ENCODE measurements around the gene BCL7A.

The BCL7A gene

GRCh38 chr12:122080149-122081082, 58.7 kb downstream of the BCL7A start:
- DNase-seq, result peak; percentile 25

GRCh38 chr12:122081083-122081696, 59.5 kb downstream of the BCL7A start:
- no peak for DNase-seq

GRCh38 chr12:122081697-122082221, 60.1 kb downstream of the BCL7A start:
- DNase-seq, result no peak

DNA sequence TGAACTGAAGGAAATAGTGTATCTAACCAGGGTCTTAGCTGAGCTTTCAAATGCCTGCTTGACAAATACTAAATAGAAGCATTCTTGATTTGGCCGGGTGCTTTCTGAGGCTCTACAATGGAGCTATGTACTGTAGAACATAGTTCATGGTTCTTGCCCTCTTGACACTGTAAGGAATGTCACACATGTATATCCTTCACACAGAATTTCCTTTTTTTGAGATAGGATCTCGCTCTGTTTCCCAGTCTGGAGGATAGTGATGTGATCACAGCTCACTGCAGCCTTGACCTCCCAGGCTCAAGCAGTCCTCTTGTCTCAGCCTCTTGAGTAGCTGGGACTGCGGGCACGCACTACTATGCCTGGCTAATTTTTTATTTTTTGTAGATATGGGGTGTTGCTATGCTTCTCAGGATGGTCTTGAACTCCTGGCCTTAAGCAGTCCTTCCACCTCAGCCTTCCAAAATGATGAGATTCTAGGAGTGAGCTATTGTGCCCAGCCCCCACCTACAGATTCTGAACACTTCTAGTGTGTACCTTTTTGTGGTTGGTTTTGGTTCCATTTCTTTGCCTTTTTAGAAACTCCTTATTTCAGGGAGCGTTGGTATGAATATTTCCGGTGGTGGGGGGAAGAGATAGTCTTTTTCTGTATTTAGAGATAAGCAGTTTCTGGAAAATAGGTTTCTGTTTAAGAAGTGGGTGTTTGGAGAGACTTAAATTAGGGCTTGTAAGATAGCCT, 61.1 kb downstream of the BCL7A start:
- no peak for DNase-seq

DNA sequence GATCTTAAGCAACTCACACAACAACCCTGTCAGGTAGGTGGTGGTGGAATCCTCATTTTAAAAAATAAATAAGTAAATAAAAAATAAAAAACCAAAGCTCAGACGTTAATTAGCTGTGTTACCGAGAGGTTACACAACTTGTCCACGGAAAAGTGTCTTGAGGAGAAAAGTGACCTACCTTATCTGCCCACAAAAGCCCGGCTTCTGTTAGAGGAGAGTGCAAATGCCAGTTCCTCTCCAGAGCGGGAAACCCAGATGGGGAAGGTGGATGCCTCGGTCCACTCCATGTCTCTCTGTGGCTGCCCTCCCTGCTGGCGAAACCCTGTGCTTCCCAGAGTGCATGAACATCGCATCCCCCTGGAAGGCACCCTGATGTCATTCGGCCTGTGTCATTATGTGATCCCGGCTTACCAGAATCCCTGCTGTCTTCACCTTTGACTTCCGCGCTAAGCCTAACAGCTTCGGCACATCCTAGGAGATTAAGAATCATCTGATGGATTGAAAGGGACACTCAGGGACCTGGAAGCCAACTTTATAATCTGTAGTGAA, 63.2 kb downstream of the BCL7A start:
- DNase-seq, result no peak

DNA sequence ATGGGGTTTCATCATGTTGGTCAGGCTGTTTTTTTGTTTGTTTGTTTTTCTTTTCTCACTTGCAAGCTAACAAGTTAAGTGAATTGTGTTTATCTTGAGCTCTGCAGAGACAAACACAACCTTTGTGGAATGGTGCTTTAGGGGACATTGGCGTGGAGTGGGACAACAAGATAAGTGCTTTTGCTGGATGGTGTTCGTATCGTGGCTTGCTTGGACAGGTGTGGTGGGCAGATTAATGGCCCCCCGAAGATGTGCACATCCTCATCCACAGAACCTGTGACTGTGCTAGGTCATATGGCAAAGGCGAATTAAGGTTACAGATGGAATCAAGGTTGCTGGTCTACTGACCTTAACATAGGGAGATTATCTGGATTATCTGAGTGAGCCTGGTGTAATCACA, 63.9 kb downstream of the BCL7A start:
- no peak for DNase-seq

DNA sequence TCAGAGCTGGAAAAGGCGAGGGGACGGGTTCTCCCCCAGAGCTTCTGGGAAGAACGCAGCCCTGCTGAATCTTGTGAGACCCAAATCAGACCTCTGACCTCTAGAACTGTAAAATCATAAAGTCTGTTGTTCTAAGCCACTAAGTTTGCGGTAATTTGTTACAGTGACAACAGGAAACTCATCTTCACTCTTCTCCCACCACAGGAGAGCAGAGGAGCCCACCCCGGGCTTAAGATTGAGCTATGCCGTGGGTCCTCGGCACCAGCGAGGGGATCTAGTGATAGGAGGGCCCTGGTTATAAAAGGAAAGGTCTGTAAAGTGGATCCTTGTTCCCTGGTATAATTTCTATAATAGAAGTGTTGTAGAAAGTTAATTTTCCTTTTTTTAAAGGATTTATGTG, 64.4 kb downstream of the BCL7A start:
- no peak for DNase-seq

- DNase-seq, result no peak
These were observed 65.1 kb downstream of the BCL7A start for GRCh38 chr12:122086641-122087285.

DNA sequence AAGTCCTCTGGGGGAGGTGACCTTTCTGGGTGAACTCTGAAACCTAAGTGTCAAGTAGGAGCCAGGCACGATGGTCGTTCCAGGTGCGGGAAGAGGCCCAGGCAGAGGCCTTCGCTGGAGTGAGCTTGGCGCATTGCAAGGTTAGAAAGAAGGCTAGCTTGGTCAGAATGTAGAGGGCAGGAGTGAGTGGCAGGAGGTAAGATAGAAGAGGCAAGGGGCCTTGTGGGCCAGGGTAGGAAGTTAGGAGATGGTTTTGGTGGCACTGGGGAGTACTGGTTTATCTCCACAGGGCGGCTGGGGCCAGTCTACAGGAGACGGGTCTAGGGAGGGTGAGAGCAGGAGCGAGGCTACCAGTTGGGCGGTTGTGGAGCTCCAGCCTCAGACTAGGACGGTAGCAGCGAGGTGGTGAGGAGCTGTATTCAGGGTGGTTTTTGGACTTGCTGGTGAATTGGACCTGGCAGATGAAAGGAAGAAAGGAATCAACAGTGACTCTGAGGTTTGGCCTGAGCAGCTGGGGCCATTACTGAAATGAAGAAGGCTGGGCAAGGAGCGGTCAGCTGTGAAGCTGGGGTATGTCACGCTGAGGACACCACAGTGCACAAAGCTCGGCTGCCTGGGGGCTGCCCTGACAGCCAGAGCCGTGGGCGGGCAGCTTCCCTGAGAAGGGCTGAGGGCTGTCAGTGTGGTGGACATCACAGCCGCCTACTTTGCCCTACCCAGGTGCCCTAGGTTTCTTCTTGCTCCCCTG, 65.9 kb downstream of the BCL7A start:
- DNase-seq, result no peak

DNA sequence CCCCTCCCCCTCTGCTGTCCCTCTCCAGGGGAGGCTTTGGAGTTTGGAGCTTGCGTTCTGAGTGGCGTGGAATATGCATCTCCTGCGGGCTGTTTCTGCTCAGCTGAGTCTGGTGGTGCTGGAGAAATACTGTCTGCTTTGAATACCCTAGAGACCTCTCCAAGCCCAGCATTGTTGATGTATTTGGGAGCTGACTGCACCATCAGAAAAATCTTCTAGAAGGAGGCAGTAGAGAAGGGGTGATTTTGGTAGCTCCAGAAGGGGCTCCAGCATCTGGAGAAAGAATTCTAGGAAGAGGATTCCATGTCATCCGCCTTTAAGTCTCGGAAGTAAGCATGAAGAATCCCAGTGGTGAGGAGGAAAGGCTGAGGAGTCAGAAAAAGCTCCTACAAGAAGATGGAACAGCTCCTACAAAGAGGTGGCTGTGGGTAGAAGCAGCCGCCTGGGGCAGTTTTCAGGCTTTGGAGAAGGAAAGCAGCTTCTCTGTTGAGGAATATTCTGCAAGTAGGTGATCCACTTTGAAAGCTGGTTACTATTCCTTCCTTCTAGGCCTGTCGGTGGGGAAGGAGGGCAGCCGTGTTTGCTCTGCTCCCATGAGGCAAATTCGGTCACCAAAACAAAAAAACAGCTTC, 66.6 kb downstream of the BCL7A start:
- no peak for DNase-seq

DNA sequence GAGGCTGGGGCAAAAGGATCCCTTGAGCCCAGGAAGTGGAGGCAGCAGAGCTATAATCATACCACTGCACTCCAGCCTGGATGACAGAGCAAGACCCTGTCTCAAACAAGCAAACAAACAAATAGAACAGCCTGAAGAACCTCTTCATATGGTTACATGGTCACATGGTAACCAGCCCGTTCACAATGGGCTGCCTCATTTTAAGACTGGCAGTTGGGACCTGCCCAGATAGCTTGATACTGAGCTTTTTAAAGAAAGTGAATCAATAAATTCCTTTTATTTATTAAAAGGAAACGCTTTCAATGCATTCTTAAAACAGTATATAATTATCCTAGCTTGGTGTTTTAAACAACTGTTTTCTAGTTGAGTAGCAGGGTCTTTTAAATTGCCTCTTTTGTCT, 67.4 kb downstream of the BCL7A start:
- no peak for DNase-seq

DNA sequence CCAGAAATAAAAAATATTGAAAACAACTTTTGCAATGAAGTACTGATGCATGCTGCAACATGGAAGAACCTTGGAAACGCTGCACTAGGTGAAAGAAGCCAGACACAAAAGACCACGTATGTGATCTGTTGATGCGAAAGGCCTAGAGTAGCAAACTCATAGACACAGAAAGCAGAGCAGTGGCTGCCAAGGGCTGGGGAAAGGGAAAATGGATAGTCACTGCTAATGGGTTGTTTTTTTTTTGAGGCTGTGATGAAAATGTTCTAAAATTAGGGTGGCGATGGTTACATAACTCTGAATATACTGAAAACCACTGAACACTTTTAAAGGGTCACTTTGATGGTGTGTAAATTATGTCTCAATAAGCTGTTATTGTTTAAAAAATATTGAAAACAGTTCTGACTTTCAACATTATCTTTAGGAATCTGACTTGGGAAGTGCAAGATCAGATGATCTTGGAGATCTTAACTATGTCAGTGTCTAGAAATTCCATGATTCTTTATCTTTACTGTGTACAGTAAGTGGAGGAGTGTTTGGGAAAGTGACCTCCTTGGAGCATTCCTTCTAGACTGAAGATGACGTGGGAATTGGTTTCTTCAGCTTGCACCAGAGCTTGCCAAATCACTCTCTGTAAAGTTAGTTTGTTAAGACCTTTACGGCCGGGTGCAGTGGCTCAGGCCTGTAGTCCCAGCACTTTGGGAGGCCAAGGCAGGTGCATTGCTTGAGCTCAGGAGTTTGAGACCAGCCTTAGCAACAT, 69.3 kb downstream of the BCL7A start:
- no peak for DNase-seq

DNA sequence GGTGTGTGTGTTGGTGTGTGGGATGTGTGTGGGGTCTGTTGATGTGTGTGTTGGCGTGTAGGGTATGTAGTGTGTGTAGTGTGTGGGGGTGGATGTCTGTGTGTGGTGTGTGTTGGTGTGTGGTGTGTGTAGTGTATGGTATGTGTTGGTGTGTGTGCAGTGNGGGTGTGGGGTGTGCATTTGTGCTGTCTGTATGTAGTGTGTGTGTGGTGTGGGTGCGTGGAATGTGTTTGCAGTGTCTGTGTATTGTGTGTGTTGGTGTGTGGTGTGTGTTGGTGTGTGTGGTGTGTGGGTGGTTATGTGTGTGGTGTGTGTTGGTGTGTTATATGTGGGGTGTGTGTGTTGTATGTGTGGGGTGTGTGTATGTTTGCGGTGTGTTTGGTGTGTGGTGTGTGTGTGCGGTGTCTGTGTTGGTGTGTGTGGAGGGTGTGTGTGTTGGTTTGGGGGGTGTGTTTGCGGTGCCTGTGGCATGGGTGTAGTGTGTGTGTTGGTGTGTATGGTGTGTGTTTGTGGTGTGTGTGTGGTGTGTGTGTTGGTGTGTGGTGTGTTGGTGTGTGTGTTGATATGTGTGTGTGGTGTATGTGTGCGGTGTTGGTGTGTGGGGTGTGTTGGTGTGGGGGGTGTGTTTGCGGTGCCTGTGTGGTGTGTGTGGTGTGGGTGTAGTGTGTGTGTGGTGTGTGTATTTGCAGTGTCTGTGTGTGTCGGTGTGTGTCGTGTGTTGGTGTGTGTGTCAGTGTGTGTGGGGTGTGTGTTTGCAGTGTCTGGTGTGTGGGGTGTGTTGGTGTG, 71.6 kb downstream of the BCL7A start:
- no peak for DNase-seq

DNA sequence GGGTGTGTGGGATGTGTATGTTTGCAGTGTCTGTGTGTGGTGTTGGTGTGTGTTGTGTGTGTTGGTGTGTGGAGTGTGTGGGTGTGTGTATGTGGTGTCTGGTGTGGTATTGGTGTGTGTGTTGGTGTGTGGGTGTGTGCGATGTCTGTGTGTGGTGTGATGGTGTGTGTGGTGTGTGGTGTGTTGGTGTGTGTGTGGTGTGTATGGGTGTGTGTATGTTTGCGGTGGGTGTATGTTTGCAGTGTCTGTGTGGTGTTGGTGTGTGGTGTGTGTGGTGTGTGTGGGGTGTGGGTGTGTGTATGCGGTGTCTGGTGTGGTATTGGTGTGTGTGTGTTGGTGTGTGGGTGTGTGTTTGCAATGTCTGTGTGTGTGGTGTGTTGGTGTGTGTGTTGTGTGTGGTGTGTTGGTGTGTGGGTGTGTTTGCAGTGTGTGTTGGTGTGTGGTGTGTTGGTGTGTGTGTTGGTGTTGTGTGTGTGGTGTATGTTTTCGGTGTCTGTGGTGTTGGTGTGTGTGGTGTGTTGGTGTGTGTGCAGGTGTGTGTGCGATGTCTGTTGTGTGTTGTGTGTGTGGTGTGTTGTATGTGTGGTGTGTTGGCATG, 72.6 kb downstream of the BCL7A start:
- no peak for DNase-seq

- no peak for DNase-seq
These were observed 73.3 kb downstream of the BCL7A start for GRCh38 chr12:122094735-122095631.

DNA sequence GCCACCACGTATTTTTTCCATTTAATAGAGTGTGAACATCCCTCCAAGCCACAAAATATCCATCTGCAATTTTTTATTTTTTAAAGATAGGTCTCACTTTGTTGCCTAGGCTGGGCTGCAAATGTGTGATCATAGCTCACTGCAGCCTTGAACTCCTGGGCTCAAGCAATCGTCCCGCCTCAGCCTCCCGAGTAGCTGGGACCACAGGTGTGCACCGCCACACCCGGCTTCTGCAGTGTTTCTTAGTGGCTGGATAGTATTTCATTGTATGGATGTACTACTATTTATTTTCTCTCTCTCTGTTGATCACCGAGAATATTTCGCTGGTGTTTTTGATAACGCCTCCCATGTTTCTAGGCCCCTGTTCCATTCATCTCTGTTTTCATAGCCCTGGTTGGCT, 74.3 kb downstream of the BCL7A start:
- DNase-seq, result no peak

DNA sequence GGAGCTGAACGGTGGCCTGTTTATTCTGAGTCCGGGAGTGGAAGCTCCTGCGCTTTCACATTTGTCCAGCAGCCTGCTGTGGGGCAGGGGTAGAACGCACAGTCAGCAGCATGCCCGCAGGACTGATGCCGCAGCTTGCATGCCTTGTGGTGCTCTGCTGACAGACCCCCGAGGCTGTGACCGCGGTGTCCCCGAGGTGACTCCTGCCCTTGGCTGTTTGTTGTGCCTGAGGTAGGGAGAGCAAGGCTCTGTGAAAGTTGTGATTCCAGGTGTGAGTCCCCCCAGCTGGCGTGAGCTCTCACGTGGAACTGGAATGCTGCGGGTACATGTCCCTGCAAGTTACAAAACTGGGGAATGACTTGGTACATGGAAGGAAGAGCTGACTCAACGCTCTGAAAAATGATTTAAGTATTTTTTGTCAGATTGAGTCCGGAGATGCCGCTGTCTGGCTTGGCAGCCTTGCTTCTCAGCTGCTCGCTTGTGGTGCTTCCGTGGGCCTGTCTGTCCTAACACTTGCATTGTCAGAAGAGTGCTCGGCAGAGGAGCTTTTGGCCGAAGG, 75.0 kb downstream of the BCL7A start:
- no peak for DNase-seq

DNA sequence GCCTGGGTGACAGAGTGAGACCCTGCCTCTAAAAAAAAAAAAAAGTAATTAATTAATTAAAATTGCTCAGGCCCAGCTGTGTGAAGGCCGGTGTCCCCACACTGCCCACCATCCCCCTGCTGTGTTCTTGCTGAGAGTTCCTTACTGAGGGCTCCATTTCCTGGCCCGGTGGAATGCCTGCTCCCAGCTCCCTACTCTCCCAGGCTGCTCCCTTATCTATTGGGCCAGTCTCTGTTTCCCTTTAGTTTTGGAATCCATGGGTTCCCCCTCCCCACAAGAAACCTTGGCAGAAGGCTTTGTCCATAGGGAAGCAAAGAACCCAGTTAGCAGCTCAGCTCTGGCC, 75.9 kb downstream of the BCL7A start:
- DNase-seq, result no peak
